ENCODE results near the gene C1orf210. TPM values are rescaled to one million over a fixed set of nuclear protein-coding genes. Genes with fewer than 3 reads are reported as not detected.

The C1orf210 gene
- total RNA-seq, 1 experiment from 2014 or later, result 16.8 TPM

DNA sequence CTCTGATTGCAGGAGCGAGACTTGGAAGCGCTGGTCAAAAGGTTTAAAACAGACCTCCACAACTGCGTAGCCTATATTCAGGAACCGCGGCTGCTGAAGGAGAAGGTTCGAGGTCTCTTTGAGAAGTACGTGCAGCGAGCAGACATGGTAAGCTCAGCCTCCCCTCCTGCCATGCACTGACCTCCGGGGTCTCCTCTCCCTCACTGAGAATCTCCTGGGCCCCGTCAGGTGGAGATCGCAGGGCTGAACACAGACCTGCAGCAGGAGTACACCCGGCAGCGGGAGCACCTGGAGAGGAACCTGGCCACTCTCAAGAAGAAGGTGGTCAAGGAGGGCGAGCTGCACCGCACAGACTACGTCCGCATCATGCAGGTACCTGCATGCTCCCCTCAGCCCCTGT lies 51.1 kb downstream of the C1orf210 start:
- no peaks in the 10 kb centered on the region for H3K27me3 Mint-ChIP-seq (ENCODE audit: unreplicated experiment)
- peaks cover 33% of the 10 kb centered on the region for H3K4me1 Mint-ChIP-seq (ENCODE audit: low read depth, unreplicated experiment)
- no peaks in the 10 kb centered on the region for H3K9me3 Mint-ChIP-seq (ENCODE audit: low read depth, unreplicated experiment)
- H3K36me3 Mint-ChIP-seq (ENCODE audit: insufficient read depth, unreplicated experiment), result no peaks in the 10 kb centered on the region
- CTCF ChIA-PET, result no interaction called here
- H3K4me3 Mint-ChIP-seq (ENCODE audit: low read depth, unreplicated experiment), result no peak overlapping the region
- H3K27ac Mint-ChIP-seq (ENCODE audit: unreplicated experiment), result no peak overlapping the region
- intact Hi-C loops (cut with micrococcal nuclease; ENCODE audit: unreplicated experiment), result no loop called here
- DNase-seq, result no peak
- no TSS peak for BruUV-seq (replicated peaks)
- TF ChIP-seq, protein P1, sequence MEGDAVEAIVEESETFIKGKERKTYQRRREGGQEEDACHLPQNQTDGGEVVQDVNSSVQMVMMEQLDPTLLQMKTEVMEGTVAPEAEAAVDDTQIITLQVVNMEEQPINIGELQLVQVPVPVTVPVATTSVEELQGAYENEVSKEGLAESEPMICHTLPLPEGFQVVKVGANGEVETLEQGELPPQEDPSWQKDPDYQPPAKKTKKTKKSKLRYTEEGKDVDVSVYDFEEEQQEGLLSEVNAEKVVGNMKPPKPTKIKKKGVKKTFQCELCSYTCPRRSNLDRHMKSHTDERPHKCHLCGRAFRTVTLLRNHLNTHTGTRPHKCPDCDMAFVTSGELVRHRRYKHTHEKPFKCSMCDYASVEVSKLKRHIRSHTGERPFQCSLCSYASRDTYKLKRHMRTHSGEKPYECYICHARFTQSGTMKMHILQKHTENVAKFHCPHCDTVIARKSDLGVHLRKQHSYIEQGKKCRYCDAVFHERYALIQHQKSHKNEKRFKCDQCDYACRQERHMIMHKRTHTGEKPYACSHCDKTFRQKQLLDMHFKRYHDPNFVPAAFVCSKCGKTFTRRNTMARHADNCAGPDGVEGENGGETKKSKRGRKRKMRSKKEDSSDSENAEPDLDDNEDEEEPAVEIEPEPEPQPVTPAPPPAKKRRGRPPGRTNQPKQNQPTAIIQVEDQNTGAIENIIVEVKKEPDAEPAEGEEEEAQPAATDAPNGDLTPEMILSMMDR (IDR thresholded peaks at IDR 0.05; ENCODE audit: unreplicated experiment), result no peak

DNA sequence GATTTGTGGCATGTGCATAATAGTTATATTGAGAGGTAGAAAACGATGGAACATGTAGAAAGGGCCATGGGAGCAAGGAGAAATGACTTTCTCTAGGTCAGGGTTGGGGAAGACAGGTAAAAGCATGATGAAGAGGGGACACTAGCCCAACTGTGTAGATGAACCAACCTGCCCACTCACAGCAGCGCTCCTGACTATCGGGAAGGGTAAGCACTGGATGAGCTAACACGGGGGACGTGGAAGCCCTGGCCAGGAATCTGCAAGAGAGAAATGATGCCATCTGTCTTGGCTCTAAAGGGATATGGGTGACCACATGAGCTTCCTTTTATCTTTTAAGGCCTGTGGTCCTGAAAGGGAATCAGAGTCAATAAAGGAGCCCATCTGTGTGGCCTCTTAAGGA lies 51.8 kb downstream of the C1orf210 start:
- Mint-ChIP-seq H3K4me3 (ENCODE audit: low read depth, unreplicated experiment) (no peak overlapping the region), H3K27ac (ENCODE audit: unreplicated experiment) (no peak overlapping the region), H3K27me3 (ENCODE audit: unreplicated experiment) (no peaks in the 10 kb centered on the region), H3K9me3 (ENCODE audit: low read depth, unreplicated experiment) (no peaks in the 10 kb centered on the region), H3K36me3 (ENCODE audit: insufficient read depth, unreplicated experiment) (no peaks in the 10 kb centered on the region), H3K4me1 (ENCODE audit: low read depth, unreplicated experiment) (peaks cover 33% of the 10 kb centered on the region)
- no peak for DNase-seq
- TF ChIP-seq, protein P1 (IDR thresholded peaks at IDR 0.05; ENCODE audit: unreplicated experiment), result no peak
- intact Hi-C loops (cut with micrococcal nuclease; ENCODE audit: unreplicated experiment), result no loop called here
- CTCF ChIA-PET, result interaction anchor here (2.0 to 2.4 kb wide), 2 partner anchors 125 to 181 kb away, joined by 6 to 8 read pairs; partner anchors contain the start of gene CDC20
- no TSS peak for BruUV-seq (replicated peaks)

DNA sequence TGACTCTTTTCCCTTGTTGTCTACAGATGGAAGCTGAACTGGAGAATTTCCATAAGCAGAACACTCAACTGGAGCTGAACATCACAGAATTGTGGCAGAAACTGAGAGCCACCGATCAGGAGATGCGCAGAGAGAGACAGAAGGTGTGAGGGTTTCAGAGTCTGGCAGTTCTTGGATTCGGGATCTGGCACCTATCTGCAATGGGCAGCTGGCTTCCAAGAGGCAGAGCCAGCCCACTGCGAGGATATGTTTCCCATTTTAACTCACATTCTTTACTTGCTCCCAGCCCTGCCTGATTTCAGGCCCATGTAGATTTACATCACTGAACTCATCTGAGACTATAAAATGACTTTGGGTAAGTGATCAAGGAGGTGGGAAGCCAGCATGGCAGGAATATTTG lies 52.9 kb downstream of the C1orf210 start:
- intact Hi-C loops (cut with micrococcal nuclease; ENCODE audit: unreplicated experiment), result no loop called here
- TF ChIP-seq, protein P1 (IDR thresholded peaks at IDR 0.05; ENCODE audit: unreplicated experiment), result no peak
- BruUV-seq (replicated peaks), result TSS peak; percentile 95
- CTCF ChIA-PET, result interaction anchor here (1.0 to 2.4 kb wide), 3 partner anchors 126 to 182 kb away, joined by 3 to 8 read pairs (median 6); partner anchors contain the start of gene CDC20
- Mint-ChIP-seq H3K9me3 (ENCODE audit: low read depth, unreplicated experiment) (no peaks in the 10 kb centered on the region), H3K36me3 (ENCODE audit: insufficient read depth, unreplicated experiment) (no peaks in the 10 kb centered on the region), H3K4me3 (ENCODE audit: low read depth, unreplicated experiment) (no peak overlapping the region), H3K27me3 (ENCODE audit: unreplicated experiment) (no peaks in the 10 kb centered on the region), H3K4me1 (ENCODE audit: low read depth, unreplicated experiment) (peaks cover 34% of the 10 kb centered on the region), H3K27ac (ENCODE audit: unreplicated experiment) (peak overlapping the region; percentile 19)
- no peak for DNase-seq

DNA sequence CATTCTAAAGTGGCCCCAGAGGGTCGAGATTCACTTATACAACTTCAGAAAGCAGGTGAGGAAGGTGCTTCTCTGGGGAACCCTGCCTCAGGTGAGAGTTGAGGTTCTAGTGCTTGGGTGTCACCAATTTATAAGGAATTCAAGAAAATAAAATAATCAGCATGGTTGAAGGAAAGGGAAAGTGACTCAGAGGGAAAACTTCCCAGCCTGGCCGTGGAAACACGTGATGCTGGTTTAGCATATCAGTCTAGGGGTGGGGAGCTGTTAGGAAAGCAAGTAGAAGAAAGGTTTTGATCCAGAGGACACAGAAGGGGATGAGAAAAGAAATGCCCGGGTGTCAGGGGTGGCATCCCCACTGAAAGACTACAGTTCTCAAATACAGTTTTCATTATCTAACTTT lies 53.3 kb downstream of the C1orf210 start:
- TF ChIP-seq, protein P1 (IDR thresholded peaks at IDR 0.05; ENCODE audit: unreplicated experiment), result no peak
- Mint-ChIP-seq H3K36me3 (ENCODE audit: insufficient read depth, unreplicated experiment) (no peaks in the 10 kb centered on the region), H3K9me3 (ENCODE audit: low read depth, unreplicated experiment) (no peaks in the 10 kb centered on the region), H3K4me1 (ENCODE audit: low read depth, unreplicated experiment) (peaks cover 38% of the 10 kb centered on the region), H3K4me3 (ENCODE audit: low read depth, unreplicated experiment) (no peak overlapping the region), H3K27ac (ENCODE audit: unreplicated experiment) (peak overlapping the region; percentile 19), H3K27me3 (ENCODE audit: unreplicated experiment) (no peaks in the 10 kb centered on the region)
- intact Hi-C loops (cut with micrococcal nuclease; ENCODE audit: unreplicated experiment), result no loop called here
- DNase-seq, result peak; percentile 42
- BruUV-seq (replicated peaks), result no TSS peak
- CTCF ChIA-PET, result interaction anchor here (1.0 to 2.4 kb wide), 3 partner anchors 126 to 183 kb away, joined by 3 to 8 read pairs (median 6); partner anchors contain the start of gene CDC20

Other genes starting within 250 kb of the C1orf210 start
- 128 and 132 TPM in 2 replicates for gene EBNA1BP2, start 113.3 kb downstream of the C1orf210 start, total RNA-seq (2022)
- gene CFAP57, start 113.3 kb downstream of the C1orf210 start, total RNA-seq (2022), result 0.26 and 0.56 TPM in 2 replicates
- gene TMEM125, start 15.6 kb downstream of the C1orf210 start, total RNA-seq (2022), result 20.7 and 24.4 TPM in 2 replicates
- not detected in 2 replicates for gene TIE1, start 15.4 kb upstream of the C1orf210 start, total RNA-seq (2022)
- 0.52 and 0.73 TPM in 2 replicates for gene MPL, start 52.2 kb upstream of the C1orf210 start, total RNA-seq (2022)
- 128 and 134 TPM in 2 replicates for gene CDC20, start 73.4 kb upstream of the C1orf210 start, total RNA-seq (2022)
- 107 and 117 TPM in 2 replicates for gene ELOVL1, start 82.4 kb upstream of the C1orf210 start, total RNA-seq (2022)
- gene MED8, start 104.2 kb upstream of the C1orf210 start, total RNA-seq (2022), result 31.1 and 32.8 TPM in 2 replicates
- gene SZT2, start 104.3 kb upstream of the C1orf210 start, total RNA-seq (2022), result 77.3 and 78.7 TPM in 2 replicates
- gene HYI, start 168.3 kb upstream of the C1orf210 start, total RNA-seq (2022), result 44.4 and 67.4 TPM in 2 replicates
- 240 and 318 TPM in 2 replicates for gene PTPRF, start 245.3 kb upstream of the C1orf210 start, total RNA-seq (2022)